HL-60 (cell line): Measurements from ENCODE around the gene CAMK1D.

Experiments
- DNase-seq, 2 experiments: peaks; one replicate each; pipeline ENCODE4 v3.0.0-alpha.2; 2010 to 2020; ENCODE audit warnings: low read depth in 1 of 2, low spot score in 1 of 2
- H3K27ac ChIP-seq: fragments of 250-450 bp; sonication (Bioruptor Pico); replicated peaks from 2 replicates; pipeline ENCODE4 v1.5.1; 2020; ENCODE audit warnings: mild to moderate bottlenecking, moderate library complexity
- H3K27me3 ChIP-seq: fragments of 250-450 bp; sonication (Bioruptor Pico); 2 replicates; pipeline ENCODE4 v1.5.1; 2021; ENCODE audit warnings: mild to moderate bottlenecking, moderate library complexity; ENCODE audit not compliant: insufficient read depth, poor library complexity, severe bottlenecking
- H3K4me3 ChIP-seq: replicated peaks from 2 replicates; pipeline ENCODE4 v1.5.1; 2011; ENCODE audit warnings: mild to moderate bottlenecking, control low read depth, low read length; ENCODE audit not compliant: insufficient read depth
- CTCF ChIP-seq: IDR thresholded peaks from one replicate; pipeline ENCODE4 v1.5.1; 2011; ENCODE audit warnings: low read length, control low read depth, inconsistent platforms; ENCODE audit not compliant: insufficient read depth
- GABPA ChIP-seq: IDR thresholded peaks from 2 replicates; pipeline ENCODE4 v1.6.1; 2012; ENCODE audit warnings: low read depth
- POLR2AphosphoS5 ChIP-seq: IDR thresholded peaks from 2 replicates; pipeline ENCODE4 v1.6.1; 2012; ENCODE audit warnings: low read depth
- SPI1 ChIP-seq: IDR thresholded peaks from 2 replicates; pipeline ENCODE4 v1.6.1; 2012; ENCODE audit warnings: low read depth, mild to moderate bottlenecking, borderline replicate concordance
- TF ChIP-seq, protein P1 (sequence below): IDR thresholded peaks from 2 replicates; pipeline ENCODE4 v1.6.1; 2012; ENCODE audit warnings: low read depth; ENCODE audit not compliant: insufficient replicate concordance

The CAMK1D gene

DNA sequence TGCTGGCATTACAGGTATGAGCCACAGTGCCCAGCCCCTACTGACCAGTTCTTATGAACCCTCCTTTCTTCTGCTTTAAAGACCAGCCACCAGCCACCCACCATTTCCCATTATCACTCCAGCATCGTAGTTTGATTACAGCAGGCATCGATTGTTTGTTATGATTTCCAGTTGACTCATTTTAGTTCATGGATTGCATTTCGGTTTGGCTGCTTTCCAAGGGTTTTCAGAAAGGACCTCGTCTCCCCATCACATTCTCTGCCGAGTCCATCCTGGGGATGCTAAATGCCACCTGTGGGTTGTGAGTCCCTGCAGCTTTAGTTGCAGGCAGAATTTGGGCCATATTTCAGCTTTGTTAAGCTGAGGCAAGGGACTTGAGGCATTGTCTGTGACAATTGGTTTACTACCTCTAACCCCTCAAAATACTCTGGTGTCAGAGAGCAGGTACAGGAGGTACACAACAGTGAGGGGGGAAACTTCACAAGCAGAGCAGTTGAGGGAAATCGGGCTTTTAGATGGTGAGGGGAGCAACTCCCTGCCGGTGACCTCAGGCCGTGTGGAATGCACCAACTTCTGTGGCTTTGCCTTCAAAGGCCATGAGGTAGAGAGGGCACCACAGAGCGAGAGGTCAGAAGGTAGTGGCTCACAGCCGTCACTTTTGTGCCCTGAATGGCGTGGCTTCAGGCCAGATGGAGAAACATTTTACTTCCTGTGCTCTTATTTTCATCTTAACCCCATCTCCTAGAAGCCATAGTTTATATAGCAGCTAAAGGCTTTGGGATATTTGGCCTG is 448.3 kb downstream of the CAMK1D start:
- H3K27me3 ChIP-seq, result no peaks in the 10 kb centered on the region
- no peak overlapping the region for H3K4me3 ChIP-seq
- no peak for DNase-seq

GRCh38 chr10:12799144-12799543 is 449.8 kb downstream of the CAMK1D start:
- TF ChIP-seq POLR2AphosphoS5, result no peak
- TF ChIP-seq, protein P1, sequence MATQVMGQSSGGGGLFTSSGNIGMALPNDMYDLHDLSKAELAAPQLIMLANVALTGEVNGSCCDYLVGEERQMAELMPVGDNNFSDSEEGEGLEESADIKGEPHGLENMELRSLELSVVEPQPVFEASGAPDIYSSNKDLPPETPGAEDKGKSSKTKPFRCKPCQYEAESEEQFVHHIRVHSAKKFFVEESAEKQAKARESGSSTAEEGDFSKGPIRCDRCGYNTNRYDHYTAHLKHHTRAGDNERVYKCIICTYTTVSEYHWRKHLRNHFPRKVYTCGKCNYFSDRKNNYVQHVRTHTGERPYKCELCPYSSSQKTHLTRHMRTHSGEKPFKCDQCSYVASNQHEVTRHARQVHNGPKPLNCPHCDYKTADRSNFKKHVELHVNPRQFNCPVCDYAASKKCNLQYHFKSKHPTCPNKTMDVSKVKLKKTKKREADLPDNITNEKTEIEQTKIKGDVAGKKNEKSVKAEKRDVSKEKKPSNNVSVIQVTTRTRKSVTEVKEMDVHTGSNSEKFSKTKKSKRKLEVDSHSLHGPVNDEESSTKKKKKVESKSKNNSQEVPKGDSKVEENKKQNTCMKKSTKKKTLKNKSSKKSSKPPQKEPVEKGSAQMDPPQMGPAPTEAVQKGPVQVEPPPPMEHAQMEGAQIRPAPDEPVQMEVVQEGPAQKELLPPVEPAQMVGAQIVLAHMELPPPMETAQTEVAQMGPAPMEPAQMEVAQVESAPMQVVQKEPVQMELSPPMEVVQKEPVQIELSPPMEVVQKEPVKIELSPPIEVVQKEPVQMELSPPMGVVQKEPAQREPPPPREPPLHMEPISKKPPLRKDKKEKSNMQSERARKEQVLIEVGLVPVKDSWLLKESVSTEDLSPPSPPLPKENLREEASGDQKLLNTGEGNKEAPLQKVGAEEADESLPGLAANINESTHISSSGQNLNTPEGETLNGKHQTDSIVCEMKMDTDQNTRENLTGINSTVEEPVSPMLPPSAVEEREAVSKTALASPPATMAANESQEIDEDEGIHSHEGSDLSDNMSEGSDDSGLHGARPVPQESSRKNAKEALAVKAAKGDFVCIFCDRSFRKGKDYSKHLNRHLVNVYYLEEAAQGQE, result no peak
- TF ChIP-seq SPI1, result no peak
- no peak for TF ChIP-seq GABPA
- no peak for TF ChIP-seq CTCF

More for the DNA sequence above, 448.3 kb downstream of the CAMK1D start:
- TF ChIP-seq SPI1 (no peak), CTCF (no peak), GABPA (no peak), POLR2AphosphoS5 (no peak)
- TF ChIP-seq, protein P1, result no peak
- no peak overlapping the region for H3K27ac ChIP-seq

DNA sequence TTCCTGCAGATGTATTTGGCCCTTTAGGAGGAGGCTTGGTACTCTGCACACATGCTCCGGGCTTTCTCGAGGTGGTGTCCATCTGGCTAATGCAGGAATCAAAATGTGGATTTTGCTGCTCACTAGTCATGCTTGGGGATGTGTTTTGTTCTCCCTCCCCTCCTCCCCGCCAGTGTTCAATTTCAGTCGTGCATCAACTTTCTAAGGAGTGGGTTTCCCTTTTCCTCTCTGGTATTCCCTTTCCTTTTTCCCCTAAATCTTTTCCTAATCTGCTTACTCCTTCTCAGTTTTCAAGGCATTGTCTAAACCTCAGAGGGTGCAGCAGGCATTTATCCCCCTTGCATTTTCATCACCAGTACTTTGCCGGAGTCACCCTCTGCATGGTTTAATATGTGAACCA is 450.4 kb downstream of the CAMK1D start:
- DNase-seq, result no peak
- TF ChIP-seq, protein P1, result no peak
- TF ChIP-seq SPI1 (no peak), CTCF (no peak), GABPA (no peak), POLR2AphosphoS5 (no peak)
- H3K4me3 ChIP-seq, result no peak overlapping the region

More at GRCh38 chr10:12799144-12799543, 449.8 kb downstream of the CAMK1D start:
- no peak overlapping the region for H3K27ac ChIP-seq
- H3K27me3 ChIP-seq, result no peaks in the 10 kb centered on the region
- no peak for DNase-seq
- no peak overlapping the region for H3K4me3 ChIP-seq

More for the DNA sequence above, 450.4 kb downstream of the CAMK1D start:
- Histone ChIP-seq H3K27ac (no peak overlapping the region), H3K27me3 (no peaks in the 10 kb centered on the region)
